Urothelium cell line (cell line): ENCODE measurements around the gene KLHL18.
"Not testable (repeated sequence)": the region's sequence is repeated elsewhere in the genome, so short reads cannot be mapped to it uniquely, and the experiment has no call there.

Experiments used
- DNase-seq: peaks from one replicate; pipeline ENCODE4 v3.0.0; 2011; ENCODE audit warnings: low spot score, mixed read lengths
- FAIRE-seq: peaks from 2 replicates; lab custom pipeline; 2011; peaks lifted over from hg19 to GRCh38; lab: Jason Lieb, UNC

Gene KLHL18

DNA sequence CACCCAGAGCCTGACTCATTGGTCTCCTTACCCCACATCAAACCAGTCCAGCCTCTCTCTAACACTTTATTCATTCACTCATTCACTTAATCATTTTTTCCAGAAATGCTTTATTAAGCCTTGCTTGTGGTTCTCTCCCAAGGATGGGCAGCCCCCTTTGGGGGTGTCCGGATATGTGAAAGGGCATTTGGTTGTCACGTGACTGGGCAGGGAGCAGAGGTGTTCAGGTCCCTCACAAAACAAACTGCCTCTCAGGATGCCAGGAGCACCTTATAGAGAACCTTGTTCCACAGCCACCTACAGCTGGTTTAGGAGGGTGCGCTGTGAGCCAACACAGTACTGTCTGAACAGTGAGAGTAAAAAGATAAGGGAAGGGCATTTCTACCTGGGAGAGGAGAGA lies 72.3 kb downstream of the KLHL18 start:
- FAIRE-seq: no peak
- DNase-seq: no peak

DNA sequence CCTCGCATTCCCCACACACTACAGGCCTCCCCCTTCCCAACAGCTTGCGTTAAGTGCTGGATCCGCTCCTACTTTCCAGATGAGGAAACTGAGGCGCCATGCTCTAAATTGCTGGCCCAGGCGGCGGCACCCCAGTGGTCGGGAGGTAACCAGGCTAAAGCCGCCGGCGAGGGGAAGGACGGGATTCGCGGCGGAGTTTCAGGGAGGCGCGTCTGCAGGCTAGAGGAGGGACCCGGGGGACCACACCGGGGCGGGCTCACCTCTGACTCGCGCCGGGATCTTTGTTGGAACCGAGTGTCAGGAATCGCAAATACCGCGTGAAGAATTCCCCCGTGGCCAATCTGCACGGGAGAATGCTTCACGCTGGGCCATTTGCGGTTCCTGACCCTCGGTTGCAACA lies 73.5 kb downstream of the KLHL18 start:
- DNase-seq (no peak), FAIRE-seq (no peak)

DNA sequence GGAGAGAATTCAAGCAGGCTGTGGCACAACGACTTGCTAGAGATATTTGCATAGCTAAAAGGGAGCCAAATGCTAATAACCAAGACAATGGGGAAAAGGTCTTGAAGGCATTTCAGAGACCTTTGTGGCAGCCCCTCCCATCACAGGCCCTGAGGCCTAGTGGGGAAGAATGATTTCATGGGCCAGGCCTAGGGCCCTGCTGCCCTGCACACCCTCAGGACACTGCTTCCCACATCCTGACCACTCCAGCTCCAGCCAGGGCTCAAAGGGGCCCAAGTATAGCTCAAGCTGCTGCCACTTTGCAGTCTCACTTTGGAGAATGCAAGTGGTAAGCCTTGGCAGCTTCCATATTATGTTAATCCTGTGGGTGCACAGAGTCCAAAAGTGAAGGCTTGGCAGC lies 76.6 kb downstream of the KLHL18 start:
- DNase-seq (no peak), FAIRE-seq (no peak)

DNA sequence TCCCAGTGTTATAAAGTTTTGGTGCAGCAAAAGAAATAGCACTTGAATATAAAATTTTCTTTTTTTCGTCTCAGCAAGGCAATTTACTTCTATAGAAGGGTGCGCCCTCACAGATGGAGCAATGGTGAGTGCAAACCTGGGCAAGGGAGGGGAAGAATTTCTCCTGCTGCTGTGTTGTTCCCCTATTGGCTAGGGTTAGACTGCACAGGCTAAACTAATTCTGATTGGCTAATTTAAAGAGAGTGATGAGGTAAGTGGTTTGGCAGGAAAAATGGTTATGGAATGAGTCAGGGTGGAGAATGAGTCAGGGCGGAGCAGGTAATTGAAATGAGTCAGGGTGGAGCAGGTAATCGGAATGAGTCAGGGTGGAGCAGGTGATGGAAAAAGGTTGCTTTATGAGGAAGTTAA lies 77.4 kb downstream of the KLHL18 start:
- DNase-seq, FAIRE-seq: not testable (repeated sequence)

DNA sequence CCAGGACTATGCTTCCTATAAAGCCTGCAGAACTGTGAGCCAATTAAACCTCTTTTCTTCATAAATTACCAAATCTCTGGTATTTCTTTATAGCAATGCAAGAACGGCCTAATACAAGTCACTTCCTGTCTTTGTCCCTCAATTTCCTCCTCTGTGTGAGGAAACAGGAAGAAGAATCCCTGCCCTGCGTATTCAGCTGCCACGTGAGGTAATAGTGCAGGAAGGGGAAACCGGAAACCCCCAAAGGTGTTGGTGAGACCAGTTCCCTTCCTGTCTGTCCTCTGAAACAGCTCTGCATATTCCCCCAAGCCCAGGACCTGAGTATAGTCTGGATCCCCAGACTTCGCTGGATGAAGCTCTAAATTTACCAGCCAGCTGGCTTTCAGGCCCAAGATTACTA lies 80.0 kb downstream of the KLHL18 start:
- FAIRE-seq (no peak), DNase-seq (no peak)

DNA sequence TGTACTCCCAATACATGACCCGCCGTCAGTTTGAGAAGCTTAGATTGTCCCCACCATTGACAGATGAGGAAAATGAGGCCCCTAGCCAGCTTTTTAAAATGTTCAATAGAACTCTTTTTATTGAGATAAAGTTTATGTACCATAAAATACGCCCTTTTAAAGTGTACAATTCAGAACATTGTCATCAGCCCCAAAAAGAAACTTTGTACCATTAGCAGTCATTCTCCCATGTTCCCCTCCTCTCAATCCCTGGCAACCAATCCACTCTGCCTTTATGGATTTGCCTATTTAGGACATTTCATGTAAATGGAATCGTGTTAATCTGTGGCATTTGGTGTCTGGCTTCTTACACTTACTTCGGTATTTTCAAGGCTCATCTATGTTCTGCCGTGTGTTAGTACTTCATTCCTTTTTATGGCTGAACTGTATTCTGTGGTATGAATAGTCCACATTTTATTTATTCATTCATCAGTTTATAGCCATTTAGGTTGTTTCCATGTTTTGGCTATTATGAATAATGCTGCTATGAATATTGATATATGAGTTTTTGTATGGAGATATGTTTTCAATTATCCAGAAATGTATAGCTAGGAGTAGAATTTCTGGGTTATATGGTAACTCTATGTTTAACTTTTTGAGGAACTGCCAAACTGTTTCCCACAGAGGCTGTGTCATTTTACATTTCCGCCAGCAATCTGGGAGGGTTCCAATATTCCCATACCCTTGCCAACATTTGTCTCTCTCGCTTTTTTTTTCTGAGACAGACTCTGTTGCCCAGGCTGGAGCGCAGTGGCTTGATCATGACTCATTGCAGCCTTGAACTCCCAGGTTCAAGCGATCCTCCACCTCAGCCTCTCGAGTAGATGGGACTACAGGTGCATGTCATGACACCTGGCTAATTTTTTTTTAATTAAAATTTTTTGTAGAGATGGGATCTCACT lies 82.7 kb downstream of the KLHL18 start:
- FAIRE-seq (no peak), DNase-seq (peak; percentile 35)

DNA sequence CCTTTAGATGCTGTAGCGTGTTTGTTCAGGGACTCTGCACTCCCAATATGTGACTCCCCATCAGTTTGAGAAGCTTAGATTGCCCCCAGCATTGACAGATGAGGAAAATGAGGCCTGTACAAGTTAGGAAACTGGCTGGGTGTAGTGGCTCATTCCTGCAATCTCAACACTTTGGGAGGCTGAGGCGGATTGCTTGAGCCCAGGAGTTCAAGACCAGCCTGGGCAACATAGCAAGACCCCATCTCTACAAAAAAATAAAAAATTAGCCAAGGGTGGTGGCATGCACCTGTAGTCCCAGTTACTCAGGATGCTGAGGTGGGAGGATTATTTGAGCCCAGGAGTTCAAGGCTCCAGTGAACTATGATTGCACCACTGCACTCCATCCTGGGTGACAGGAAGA lies 84.1 kb downstream of the KLHL18 start:
- no peak for FAIRE-seq
- DNase-seq: no peak

DNA sequence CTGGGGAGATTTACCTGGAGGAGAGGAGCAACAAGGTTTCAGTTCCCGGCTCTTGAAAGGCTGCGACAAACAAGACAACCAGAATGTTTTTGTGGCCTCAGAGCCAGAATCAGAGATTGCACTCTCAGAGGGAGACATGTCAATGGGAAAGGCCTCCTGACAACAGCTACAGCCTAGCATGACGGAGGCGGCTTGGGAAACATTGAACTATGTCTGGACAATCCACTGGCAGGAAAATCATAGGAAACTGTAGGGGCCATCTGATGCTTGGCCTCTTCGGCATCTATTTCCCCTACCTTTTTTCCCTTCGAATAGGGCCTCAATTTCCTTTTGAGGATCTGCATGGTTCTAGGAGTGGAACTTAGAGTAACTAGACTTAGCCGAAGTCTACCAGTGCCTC lies 84.9 kb downstream of the KLHL18 start:
- FAIRE-seq (no peak), DNase-seq (no peak)

DNA sequence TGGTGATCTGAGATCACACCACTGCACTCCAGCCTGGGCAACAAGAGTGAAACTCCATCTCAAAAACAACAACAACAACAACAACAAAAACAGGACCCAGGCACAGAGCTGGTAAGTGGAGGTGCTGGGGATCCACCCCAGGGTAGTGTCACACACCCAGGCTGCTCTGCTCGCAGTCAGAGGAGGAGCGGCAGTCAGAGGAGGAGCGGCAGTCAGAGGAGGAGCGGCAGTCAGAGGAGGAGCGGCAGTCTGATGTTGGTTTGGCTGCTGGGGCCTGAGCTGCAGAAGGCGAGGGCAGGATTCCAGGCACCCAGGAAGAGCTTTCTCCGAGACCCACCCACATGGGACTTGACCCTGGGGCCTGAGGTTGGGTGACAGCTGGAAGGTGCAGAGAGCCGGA lies 87.3 kb downstream of the KLHL18 start:
- not testable (repeated sequence) for FAIRE-seq, DNase-seq

DNA sequence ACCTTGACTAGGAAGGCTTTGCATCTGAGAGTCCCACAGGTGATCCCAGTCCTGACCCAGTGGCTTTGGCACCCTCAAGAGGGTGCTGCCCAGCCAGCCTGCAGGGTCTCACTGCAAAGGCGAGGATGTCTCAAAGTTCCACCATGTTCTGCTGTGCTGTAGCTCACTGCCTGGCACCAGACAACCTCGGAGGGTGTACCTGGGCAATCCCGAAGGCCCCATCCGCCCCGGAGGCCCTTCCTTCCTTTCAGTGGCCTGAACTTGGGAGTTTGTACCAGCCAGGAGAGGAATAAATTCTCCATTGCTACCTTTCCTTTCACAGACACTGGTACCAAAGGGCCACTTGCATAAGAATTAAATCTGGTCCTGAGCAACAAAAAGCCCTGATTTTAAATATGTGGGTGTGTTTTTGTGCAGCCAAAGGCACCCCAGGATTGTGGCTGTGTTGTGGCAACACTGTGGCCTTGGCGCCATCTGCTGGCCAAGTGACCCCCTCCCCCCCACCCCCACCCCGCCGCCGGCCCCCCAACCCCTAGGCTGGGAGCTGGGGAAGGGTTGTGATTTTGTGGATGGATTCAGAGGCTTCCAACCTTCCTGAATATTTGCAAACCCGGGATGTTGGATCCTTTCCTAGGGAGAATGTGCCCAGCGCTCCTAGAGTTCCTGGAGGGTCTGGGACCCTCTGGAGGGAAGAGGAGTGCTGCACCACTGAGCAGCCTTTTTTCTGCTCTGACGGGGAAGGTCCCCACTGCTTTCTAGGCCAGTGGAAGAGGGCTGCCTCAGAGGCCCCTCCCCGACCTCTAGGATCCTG lies 88.3 kb downstream of the KLHL18 start:
- DNase-seq (peak; percentile 52), FAIRE-seq (no peak)

DNA sequence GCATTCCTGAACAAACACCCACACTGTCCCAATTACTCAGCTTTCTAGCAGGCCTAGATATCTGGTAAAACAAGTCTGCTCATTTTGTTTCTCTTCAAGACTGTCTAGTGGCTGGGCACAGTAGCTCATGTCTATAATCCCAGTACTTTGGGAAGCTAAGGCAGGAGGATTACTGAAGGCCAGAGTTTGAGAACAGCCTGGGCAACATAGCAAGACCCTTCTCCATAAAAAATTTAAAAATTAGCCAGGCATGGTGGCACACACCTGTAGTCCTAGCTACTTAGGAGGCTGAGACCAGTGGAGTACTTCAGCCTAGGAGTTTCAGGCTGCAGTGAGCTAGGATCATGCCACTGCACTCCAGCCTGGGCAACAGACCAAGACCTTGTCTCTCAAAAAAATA lies 91.8 kb downstream of the KLHL18 start:
- DNase-seq (no peak), FAIRE-seq (no peak)

DNA sequence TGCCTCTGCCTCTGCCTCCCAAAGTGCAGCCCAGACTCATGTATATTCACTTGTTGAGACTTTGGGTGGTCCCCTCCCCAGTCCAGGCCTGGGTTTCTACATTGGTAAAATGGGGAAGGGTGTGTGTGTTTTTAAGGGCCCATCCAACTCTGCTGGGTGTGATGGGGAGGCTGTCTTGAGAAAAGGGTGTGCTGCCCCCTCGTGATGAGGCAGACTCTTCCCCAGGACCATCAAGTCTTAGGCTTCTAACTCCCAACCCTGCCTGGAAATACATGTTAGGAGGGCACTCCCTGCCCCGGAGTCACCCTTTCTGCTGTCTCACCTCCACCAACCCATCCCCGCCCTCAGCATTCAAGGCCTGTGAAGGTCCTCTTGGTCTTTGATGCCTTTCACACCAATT lies 93.6 kb downstream of the KLHL18 start:
- FAIRE-seq (no peak), DNase-seq (no peak)

DNA sequence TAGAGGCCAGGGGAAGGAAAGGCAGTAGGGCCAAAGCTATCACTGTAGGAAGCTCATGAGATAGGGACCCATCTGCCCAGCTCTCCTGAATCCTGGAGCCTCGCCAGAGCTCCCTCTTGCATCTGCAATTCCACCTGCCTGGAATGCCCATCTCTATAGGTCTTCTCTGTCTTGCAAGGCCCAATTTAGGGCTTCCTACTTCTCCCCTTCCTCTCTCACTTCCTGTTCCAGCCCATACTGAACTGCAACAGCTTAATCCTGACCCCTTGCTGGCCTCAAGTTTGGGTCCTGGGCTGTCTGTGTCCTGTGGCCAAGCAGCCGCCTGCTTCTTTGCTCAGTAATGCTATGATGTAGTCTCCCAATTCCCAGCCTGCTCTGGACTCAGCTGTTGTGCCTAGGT lies 94.4 kb downstream of the KLHL18 start:
- no peak for FAIRE-seq
- no peak for DNase-seq

DNA sequence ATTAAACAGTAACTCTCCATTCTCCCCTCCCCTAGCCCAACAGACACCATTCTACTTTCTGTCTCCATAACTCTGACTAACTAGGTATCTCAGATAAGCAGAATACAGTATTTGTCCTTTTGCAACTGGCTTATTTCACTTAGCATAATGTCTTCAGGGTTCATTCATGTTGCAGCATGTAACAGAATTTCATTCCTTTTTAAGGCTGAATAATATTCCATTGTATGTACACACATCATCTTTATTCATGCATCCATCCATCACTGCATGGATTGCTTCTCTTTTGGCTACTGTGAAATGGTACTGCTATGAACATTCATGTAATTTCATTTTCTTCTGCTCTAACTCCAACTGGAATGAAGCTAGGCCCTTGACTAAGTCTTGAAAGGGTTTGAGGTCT lies 96.1 kb downstream of the KLHL18 start:
- DNase-seq (no peak), FAIRE-seq (no peak)

DNA sequence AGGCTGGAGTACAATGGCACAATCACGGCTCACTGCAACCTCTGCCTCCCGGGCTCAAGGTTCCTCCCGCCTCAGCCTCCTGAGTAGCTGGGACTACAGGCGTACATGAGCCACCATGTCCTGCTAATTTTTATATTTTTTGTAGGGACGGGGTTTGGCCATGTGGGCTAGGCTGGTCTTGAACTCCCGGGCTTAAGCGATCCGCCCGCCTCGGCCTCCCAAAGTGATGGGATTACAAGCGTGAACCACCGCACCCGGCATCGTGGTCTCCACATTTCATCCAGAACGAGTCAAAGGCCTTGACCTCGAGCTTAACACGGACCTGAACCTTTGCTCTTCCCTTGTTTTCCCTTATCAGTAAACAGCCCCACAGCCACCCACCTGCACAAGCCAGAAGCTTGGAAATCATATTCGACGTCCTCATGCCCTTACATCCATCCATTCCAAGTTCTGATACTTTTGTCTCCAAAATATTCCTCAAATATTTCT lies 96.7 kb downstream of the KLHL18 start:
- DNase-seq: no peak
- FAIRE-seq: no peak

DNA sequence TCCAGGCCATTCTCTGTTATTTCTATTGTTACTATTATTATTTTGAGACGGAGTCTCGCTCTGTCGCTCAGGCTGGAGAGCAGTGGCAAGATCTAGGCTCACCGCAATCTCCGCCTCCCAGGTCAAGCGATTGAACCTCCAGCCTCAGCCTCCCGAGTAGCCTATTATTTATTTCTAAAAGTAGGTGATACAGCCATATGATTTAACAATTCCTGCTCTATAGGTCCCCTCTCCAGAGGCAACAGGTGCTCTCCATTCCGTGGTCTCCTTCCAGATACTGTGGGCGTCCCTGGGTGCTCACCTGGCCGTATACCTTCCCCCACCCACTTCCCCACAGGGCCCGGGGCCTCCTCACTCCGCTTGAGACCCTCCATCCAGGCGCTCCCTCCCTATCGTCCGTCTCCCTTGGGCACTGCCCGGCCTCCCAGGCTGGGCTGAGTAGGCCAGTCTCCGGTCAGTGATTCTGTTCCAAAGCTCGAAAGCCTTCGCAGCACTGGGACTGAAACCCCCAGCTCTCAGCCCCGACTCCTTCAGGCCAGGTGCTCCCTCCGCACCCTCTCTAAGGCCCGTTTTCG lies 97.4 kb downstream of the KLHL18 start:
- FAIRE-seq (no peak), DNase-seq (no peak)

DNA sequence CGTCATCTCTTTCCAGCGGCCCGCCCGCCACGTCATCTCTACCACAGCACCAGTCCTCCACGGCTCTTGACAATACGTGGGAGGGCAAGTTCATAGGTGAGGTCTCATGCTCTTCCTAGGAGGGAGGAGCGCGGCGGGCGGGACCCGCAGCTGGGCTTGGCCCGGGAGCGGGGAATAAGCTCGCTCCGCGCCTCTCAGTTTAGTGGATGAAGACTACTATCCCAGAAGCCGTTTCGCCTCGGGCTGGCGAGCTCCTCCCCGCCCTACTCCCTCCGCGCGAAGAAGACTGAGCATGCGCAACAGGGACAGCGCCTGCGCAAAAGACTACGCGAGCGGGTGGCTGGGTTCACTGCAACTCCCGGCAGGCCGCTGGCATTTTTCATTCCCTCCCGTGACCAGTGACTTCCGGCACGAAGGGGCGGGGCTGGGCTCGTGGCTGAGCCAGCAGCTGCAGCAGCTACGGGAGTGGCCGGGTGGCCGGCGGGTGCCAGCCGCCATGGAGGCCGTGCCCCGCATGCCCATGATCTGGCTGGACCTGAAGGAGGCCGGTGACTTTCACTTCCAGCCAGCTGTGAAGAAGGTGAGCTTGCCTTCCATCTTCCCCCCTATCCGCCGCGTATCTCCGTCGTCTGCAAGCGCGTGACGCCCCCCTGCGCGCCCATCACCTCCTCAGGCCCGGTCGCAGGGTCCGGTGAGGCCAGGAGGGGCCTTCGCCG lies 98.0 kb downstream of the KLHL18 start, which contains the start of gene PTPN23:
TSS of gene PTPN23 (plus strand) at position 421 of the 716 bp plus-strand sequence. CDS start at position 497, 76 bp downstream.
- DNase-seq (peak; percentile 99), FAIRE-seq (peak; percentile 70)

DNA sequence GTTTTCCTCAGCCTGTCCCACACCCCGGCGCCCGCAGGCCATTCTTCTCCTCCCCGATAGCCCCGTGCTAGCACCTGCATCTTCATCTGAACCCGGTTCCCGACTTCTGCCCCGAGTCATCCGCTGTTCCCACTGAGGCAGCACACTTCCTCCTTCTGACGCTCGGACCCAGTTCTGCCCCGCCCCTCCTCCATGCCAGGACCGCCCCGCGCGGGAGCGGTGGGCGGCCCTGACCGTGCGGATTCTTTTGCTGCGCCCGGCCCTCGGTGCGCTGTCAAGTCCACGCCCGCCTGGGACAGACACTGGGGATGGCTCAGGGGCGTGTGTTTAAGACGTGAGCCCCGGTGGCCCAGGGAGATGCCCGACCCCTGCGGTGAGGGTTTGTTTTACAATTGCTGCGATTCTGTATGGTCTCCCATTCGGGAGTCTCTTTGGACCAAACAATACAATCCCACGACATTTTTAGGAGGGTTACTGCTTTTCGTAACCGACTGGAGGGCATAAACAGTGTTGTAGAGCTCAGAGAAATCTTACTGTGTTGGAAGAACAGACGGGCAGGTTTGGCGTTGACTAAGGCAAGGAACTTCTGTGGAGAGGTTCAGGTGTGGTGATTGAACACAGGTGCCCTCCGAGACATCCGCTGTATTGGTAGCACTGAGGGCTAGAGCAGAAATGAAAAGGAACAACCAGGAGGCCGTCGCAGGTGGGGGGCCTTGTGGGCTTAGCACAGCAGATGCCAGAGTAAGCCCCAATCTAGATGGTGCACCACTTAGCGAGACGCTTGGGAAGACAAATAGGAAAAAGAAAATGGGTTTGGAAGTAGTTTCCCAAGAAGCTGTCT lies 98.8 kb downstream of the KLHL18 start:
- DNase-seq (peak; percentile 92), FAIRE-seq (peak; percentile 79)

DNA sequence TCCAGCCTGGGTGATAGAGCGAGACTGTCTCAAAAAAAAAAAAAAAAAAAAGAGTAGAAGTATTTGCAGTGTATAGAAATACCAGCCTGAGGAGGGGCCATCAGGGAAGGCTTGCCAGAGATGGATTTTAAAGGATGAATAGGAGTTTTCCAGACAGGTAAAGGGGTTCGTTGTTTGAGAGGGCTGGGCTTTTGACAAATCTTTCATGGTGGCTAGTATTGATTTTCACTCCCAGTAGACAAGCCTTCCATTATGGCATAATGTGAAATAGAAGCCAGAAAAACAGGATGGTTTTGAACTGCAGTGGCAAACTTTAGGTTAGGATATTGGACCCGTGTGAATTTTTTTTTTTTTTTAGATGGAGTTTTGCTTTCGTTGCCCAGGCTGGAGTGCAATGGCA lies 101.7 kb downstream of the KLHL18 start:
- FAIRE-seq (no peak), DNase-seq (no peak)

DNA sequence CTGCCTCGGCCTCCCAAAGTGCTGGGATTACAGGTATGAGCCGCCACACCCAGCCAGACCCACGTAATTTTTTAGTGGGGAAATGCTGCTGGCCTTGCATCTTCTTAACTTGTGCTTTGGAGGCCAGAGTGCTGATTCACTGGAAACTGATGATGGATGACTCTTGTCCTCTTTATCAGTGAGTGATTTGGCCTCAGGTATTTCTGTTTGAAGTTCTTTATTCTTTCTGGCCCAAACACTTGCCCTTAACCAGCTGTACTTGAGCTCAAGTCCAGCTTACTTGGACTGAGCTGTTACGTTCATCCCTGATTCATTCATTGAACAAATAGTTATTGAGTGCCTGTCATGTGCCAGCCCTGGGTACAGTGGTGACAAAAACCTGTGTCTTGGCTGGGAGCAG lies 102.3 kb downstream of the KLHL18 start:
- DNase-seq (no peak), FAIRE-seq (no peak)
